NT2/D1 (cell line): Measurements from ENCODE around the gene GAL3ST3.

Experiments used
- DNase-seq: peaks from one replicate; pipeline ENCODE4 v3.0.0-alpha.2; 2011; ENCODE audit warnings: low read depth, low spot score
- H3K27me3 ChIP-seq: 2 replicates; pipeline ENCODE4 v1.6.0; 2011; ENCODE audit warnings: mild to moderate bottlenecking; ENCODE audit not compliant: insufficient read length, insufficient read depth
- H3K36me3 ChIP-seq: 2 replicates; pipeline ENCODE4 v1.6.1; 2011; ENCODE audit warnings: mild to moderate bottlenecking, low read length, mixed read lengths; ENCODE audit not compliant: insufficient read depth, insufficient read length
- H3K4me1 ChIP-seq: 2 replicates; pipeline ENCODE4 v1.5.1; 2011; ENCODE audit not compliant: insufficient read depth, insufficient read length
- H3K4me3 ChIP-seq: 2 replicates; pipeline ENCODE4 v1.5.1; 2011; ENCODE audit warnings: low read depth; ENCODE audit not compliant: insufficient read length
- H3K9ac ChIP-seq: 2 replicates; pipeline ENCODE4 v1.6.0; 2011; ENCODE audit warnings: low read depth; ENCODE audit not compliant: insufficient read length
- H3K9me3 ChIP-seq: 2 replicates; pipeline ENCODE4 v1.5.1; 2011; ENCODE audit warnings: mild to moderate bottlenecking, low read length; ENCODE audit not compliant: insufficient read depth
- SUZ12 ChIP-seq: IDR thresholded peaks from 2 replicates; pipeline ENCODE4 v1.6.1; 2011; ENCODE audit not compliant: insufficient read length, insufficient read depth; ENCODE audit errors: extremely low read depth
- YY1 ChIP-seq: IDR thresholded peaks from 2 replicates; pipeline ENCODE4 v1.6.1; 2011; ENCODE audit not compliant: insufficient read length, insufficient read depth
- ZNF274 ChIP-seq: IDR thresholded peaks from 2 replicates; pipeline ENCODE4 v1.6.1; 2011; ENCODE audit warnings: mild to moderate bottlenecking, low read depth, low read length

GAL3ST3 gene

GRCh38 chr11:66046901-66047300 lies 2.1 kb downstream of the GAL3ST3 start:
- peaks cover 9% of the 10 kb centered on the region for H3K4me1 ChIP-seq
- peaks cover 3% of the 10 kb centered on the region for H3K36me3 ChIP-seq
- no peak overlapping the region for H3K9ac ChIP-seq
- H3K9me3 ChIP-seq = no peaks in the 10 kb centered on the region
- no peak for DNase-seq
- H3K27me3 ChIP-seq = peaks cover 2% of the 10 kb centered on the region
- TF ChIP-seq YY1 = no peak
- TF ChIP-seq ZNF274 = no peak
- no peak for TF ChIP-seq SUZ12
- H3K4me3 ChIP-seq = no peak overlapping the region

DNA sequence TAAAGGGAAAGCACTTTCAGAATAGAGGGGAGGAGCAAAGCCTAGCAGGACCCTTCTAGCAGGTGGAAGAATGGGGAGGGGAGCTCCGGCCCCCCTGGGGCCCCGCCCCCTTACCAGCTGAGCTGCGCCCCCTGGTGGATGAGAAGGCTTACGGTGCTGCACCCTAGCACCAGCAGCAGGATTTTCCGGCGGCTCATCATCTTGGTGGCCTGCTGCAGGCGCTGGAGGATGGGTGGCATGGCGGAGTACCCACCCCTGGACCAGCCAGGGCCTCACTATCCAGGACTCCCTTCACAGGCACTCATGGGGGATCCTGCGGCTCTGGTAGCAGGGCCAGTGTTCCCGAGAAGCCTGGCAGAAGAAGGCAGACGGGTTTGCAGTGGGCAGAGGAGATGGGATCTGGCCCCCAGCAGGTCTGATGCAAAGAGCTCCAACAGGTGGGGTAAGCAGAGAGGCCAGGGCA lies 3.8 kb downstream of the GAL3ST3 start:
- H3K36me3 ChIP-seq = peaks cover 3% of the 10 kb centered on the region
- TF ChIP-seq YY1 = no peak
- no peak for TF ChIP-seq ZNF274
- no peak for TF ChIP-seq SUZ12
- H3K9me3 ChIP-seq = no peaks in the 10 kb centered on the region
- peak overlapping the region; percentile 3 for H3K9ac ChIP-seq
- no peak overlapping the region for H3K4me3 ChIP-seq
- DNase-seq = peak; percentile 63
- H3K4me1 ChIP-seq = peaks cover 4% of the 10 kb centered on the region
- H3K27me3 ChIP-seq = peaks cover 2% of the 10 kb centered on the region

- Histone ChIP-seq H3K36me3 (peaks cover 3% of the 10 kb centered on the region), H3K27me3 (peaks cover 2% of the 10 kb centered on the region), H3K4me3 (no peak overlapping the region), H3K9ac (no peak overlapping the region), H3K9me3 (no peaks in the 10 kb centered on the region), H3K4me1 (peaks cover 4% of the 10 kb centered on the region)
- no peak for TF ChIP-seq YY1
- no peak for TF ChIP-seq ZNF274
- no peak for TF ChIP-seq SUZ12
- no peak for DNase-seq
Measured at GRCh38 chr11:66044757-66045156, 4.2 kb downstream of the GAL3ST3 start.

- H3K27me3 ChIP-seq = no peaks in the 10 kb centered on the region
- H3K4me1 ChIP-seq = no peaks in the 10 kb centered on the region
- H3K4me3 ChIP-seq = no peak overlapping the region
- TF ChIP-seq YY1 (no peak), ZNF274 (no peak), SUZ12 (no peak)
- H3K9me3 ChIP-seq = no peaks in the 10 kb centered on the region
- no peak for DNase-seq
- no peak overlapping the region for H3K9ac ChIP-seq
- peaks cover 3% of the 10 kb centered on the region for H3K36me3 ChIP-seq
Measured at GRCh38 chr11:66042996-66043906, 5.7 kb downstream of the GAL3ST3 start.

DNA sequence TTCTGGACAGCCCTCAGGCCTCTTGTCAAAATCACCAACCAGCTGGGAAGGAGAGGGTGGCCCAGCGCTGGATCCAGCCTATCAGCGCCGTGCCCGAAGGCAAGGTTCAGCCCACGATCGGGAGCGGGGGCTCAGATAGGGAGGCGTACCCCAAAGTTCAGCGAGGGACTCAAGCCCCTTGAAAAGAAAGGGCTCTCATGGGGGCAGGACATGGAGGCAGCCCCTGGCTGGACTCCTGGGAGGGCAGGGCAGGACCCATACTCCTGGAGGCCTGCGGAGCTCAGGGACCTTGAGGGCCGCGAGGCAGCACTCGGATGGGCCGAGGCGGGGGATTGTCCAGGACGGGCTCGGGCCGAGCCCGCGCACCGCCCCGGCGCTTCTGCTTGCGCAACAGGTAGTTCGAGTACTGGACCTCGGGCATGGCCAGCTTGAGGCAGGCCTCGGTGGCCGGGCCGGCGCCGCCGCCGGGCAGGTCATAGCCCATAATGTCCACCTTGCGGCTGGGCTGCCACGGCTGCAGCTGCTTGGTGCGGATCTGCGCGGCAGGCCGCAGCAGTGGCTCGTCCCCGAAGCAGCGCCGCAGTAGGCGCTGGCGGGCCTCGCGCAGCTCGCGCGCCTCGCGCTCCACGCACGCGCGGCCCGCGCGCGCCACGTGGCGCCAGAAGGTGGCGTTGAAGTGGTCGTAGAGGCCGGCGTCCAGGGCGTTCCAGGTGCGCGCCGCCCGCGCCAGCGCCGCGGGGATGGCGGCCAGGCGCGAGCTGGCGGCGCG lies 6.5 kb downstream of the GAL3ST3 start:
- Histone ChIP-seq H3K4me1 (no peaks in the 10 kb centered on the region), H3K27me3 (no peaks in the 10 kb centered on the region), H3K4me3 (no peak overlapping the region), H3K9me3 (no peaks in the 10 kb centered on the region; the same call in 1 of the 2 replicates), H3K36me3 (peaks cover 3% of the 10 kb centered on the region), H3K9ac (no peak overlapping the region)
- no peak for TF ChIP-seq ZNF274
- TF ChIP-seq SUZ12 = no peak
- TF ChIP-seq YY1 = no peak
- no peak for DNase-seq

- H3K27me3 ChIP-seq = no peaks in the 10 kb centered on the region
- peaks cover 3% of the 10 kb centered on the region for H3K36me3 ChIP-seq
- no peak overlapping the region for H3K9ac ChIP-seq
- H3K9me3 ChIP-seq = peaks cover 4% of the 10 kb centered on the region; the same call in 1 of the 2 replicates
- no peaks in the 10 kb centered on the region for H3K4me1 ChIP-seq
- TF ChIP-seq ZNF274 (no peak), SUZ12 (no peak), YY1 (no peak)
- no peak for DNase-seq
- H3K4me3 ChIP-seq = no peak overlapping the region
Measured at GRCh38 chr11:66039765-66040164, 9.2 kb downstream of the GAL3ST3 start.

DNA sequence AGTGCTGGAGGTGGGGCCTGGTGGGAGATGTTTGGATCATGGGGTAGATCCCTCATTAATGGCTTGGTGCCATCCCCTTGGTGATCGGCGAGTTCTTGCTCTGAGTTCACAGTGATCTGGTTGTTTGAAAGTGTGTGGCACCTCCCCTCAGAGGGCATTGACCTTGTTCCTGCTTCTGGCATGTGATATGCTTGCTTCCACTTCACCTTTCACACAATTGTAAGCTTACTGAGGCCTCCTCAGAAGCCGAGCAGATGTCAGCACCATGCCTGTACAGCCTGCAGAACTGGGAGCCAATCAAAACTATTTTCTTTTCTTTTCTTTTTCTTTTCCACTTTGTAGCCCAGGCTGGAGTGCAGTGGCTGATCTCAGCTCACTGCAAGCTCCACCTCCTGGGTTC lies 11.6 kb downstream of the GAL3ST3 start:
- Histone ChIP-seq H3K4me1 (no peaks in the 10 kb centered on the region), H3K9me3 (peaks cover 4% of the 10 kb centered on the region; the same call in 1 of the 2 replicates), H3K36me3 (no peaks in the 10 kb centered on the region), H3K4me3 (no peak overlapping the region), H3K27me3 (no peaks in the 10 kb centered on the region), H3K9ac (no peak overlapping the region)
- no peak for DNase-seq
- TF ChIP-seq ZNF274 (no peak), YY1 (no peak), SUZ12 (no peak)
